SK-N-SH (cell line): ENCODE measurements around the gene MORC1. TPM values are rescaled to one million over a fixed set of nuclear protein-coding genes. Genes with fewer than 3 reads are reported as not detected.

Experiments
- CTCF ChIA-PET: fragments of 300-600, 350-600 bp; formaldehyde crosslinking; extraction: SDS; loops from one replicate; lab custom pipeline; 2021; lab: Yijun Ruan, JAX
- POLR2A ChIA-PET: fragments of 350-600 bp; sonication (Branson Sonifier 250); formaldehyde crosslinking; extraction: SDS; loops from one replicate; lab custom pipeline; 2020; ENCODE audit warnings: antibody characterized with exemption, inconsistent platforms; lab: Yijun Ruan, JAX
- DNase-seq: peaks from one replicate; pipeline ENCODE4 v3.0.0; 2012
- H2AFZ ChIP-seq: fragments of 200-600 bp; sonication (generic); 2 replicates; pipeline ENCODE4 v1.8.1; 2016; ENCODE audit warnings: antibody characterized with exemption, mild to moderate bottlenecking, low read depth
- H3F3A ChIP-seq: fragments of 200-600 bp; sonication (generic); replicated peaks from 2 replicates; pipeline ENCODE3; 2016; ENCODE audit warnings: antibody characterized with exemption, mild to moderate bottlenecking; ENCODE audit not compliant: insufficient read depth
- H3K27ac ChIP-seq, 2 experiments: fragments of 200-500 bp in 1 of 2; fragments of 200-600 bp in 1 of 2; sonication (Bioruptor generic) in 1 of 2; sonication (generic), shearing (Covaris generic) in 1 of 2; 2 replicates each; pipeline versions ENCODE4 v1.5.1 to v1.6.1; 2014 to 2016; ENCODE audit warnings: low read depth in 2 of 2, inconsistent platforms in 1 of 2, low read length in 1 of 2, mild to moderate bottlenecking in 1 of 2, mixed read lengths in 1 of 2
- H3K27me3 ChIP-seq: fragments of 200-600 bp; sonication (generic), shearing (Covaris generic); 2 replicates; pipeline ENCODE4 v1.6.1; 2016; ENCODE audit warnings: mixed run types; ENCODE audit not compliant: insufficient read depth
- H3K36me3 ChIP-seq, 2 experiments: fragments of 200-500 bp in 1 of 2; fragments of 200-600 bp in 1 of 2; sonication (Bioruptor generic) in 1 of 2; sonication (generic) in 1 of 2; replicated peaks in 1 of 2; 2 replicates each; pipeline versions ENCODE3 to v1.5.1; 2014 to 2016; ENCODE audit warnings: low read length in 1 of 2, mild to moderate bottlenecking in 1 of 2; ENCODE audit not compliant: insufficient read depth in 2 of 2, control insufficient read depth in 1 of 2
- H3K4me1 ChIP-seq, 2 experiments: fragments of 200-500 bp in 1 of 2; fragments of 200-600 bp in 1 of 2; sonication (Bioruptor generic) in 1 of 2; sonication (generic), shearing (Covaris generic) in 1 of 2; 2 replicates each; pipeline versions ENCODE4 v1.5.1 to v1.6.1; 2014 to 2016; ENCODE audit warnings: low read depth in 1 of 2, low read length in 1 of 2, mixed run types in 1 of 2; ENCODE audit not compliant: insufficient read depth in 2 of 2, control insufficient read depth in 1 of 2
- H3K4me2 ChIP-seq: fragments of 200-600 bp; sonication (generic), shearing (Covaris generic); 2 replicates; pipeline ENCODE4 v1.6.1; 2017; ENCODE audit warnings: mixed run types
- H3K4me3 ChIP-seq, 2 experiments: fragments of 200-500 bp in 1 of 2; fragments of 200-600 bp in 1 of 2; sonication (Bioruptor generic) in 1 of 2; sonication (generic), shearing (Covaris generic) in 1 of 2; 2 replicates each; pipeline versions ENCODE4 v1.5.1 to v1.8.1; 2014 to 2016; ENCODE audit warnings: low read depth in 2 of 2, inconsistent platforms in 1 of 2, low read length in 1 of 2, mild to moderate bottlenecking in 1 of 2, mixed read lengths in 1 of 2, moderate library complexity in 1 of 2
- H3K79me2 ChIP-seq: fragments of 200-600 bp; sonication (generic); 2 replicates; pipeline ENCODE4 v1.8.1; 2017; ENCODE audit warnings: mild to moderate bottlenecking; ENCODE audit not compliant: insufficient read depth
- H3K9ac ChIP-seq: fragments of 200-600 bp; sonication (generic); 2 replicates; pipeline ENCODE4 v1.6.1; 2017; ENCODE audit warnings: mixed run types
- H3K9me2 ChIP-seq: fragments of 200-600 bp; sonication (generic); 2 replicates; pipeline ENCODE4 v1.6.1; 2017; ENCODE audit warnings: mixed run types
- H3K9me3 ChIP-seq: fragments of 200-600 bp; sonication (generic); 2 replicates; pipeline ENCODE4 v1.6.1; 2017; ENCODE audit warnings: mixed run types, mild to moderate bottlenecking, moderate library complexity
- H4K20me1 ChIP-seq: fragments of 200-600 bp; sonication (generic); 2 replicates; pipeline ENCODE4 v1.6.1; 2017; ENCODE audit warnings: mild to moderate bottlenecking, mixed run types; ENCODE audit not compliant: insufficient read depth
- CHD2 ChIP-seq: fragments of 150-350 bp; IDR thresholded peaks from 2 replicates; pipeline ENCODE4 v1.6.1; 2018; ENCODE audit warnings: low read length; ENCODE audit not compliant: partially characterized antibody
- EZH2phosphoT487 ChIP-seq: fragments of 200-600 bp; sonication (generic); IDR thresholded peaks from 2 replicates; pipeline ENCODE4 v1.6.1; 2017; ENCODE audit warnings: low read depth, mixed run types, mild to moderate bottlenecking, antibody characterized with exemption, moderate library complexity, borderline replicate concordance
- JUND ChIP-seq: IDR thresholded peaks from 2 replicates; pipeline ENCODE4 v1.4.0; 2012
- MEF2A ChIP-seq: IDR thresholded peaks from 2 replicates; pipeline ENCODE4 v1.4.0; 2012; ENCODE audit warnings: low read depth, borderline replicate concordance
- NFIC ChIP-seq: IDR thresholded peaks from 2 replicates; pipeline ENCODE4 v1.4.0; 2012; ENCODE audit warnings: borderline replicate concordance
- RAD21 ChIP-seq: IDR thresholded peaks from 2 replicates; pipeline ENCODE4 v1.6.1; 2012; ENCODE audit warnings: mild to moderate bottlenecking, low read length
- RXRA ChIP-seq: IDR thresholded peaks from 2 replicates; pipeline ENCODE4 v1.4.0; 2012; ENCODE audit warnings: low read depth, mild to moderate bottlenecking, borderline replicate concordance
- SIN3A ChIP-seq: IDR thresholded peaks from 2 replicates; pipeline ENCODE4 v1.6.1; 2012; ENCODE audit warnings: low read depth, mild to moderate bottlenecking, low read length, moderate library complexity, borderline replicate concordance
- SMC3 ChIP-seq: IDR thresholded peaks from 2 replicates; pipeline ENCODE4 v1.6.1; 2012; ENCODE audit warnings: low read depth, low read length, improper control_type of control experiment
- YY1 ChIP-seq: IDR thresholded peaks from 2 replicates; pipeline ENCODE4 v1.4.0; 2012; ENCODE audit warnings: low read depth, mild to moderate bottlenecking
- WGBS: methylation state at CpG from one replicate; pipeline ENCODE4 v1.1.6; 2017; ENCODE audit warnings: low lambda C conversion rate; 5-methylcytosine and 5-hydroxymethylcytosine counted together
- polyA plus RNA-seq, 3 experiments: library from polyadenylated mRNA; depleted of rRNA; stranded (reverse); fragments of >200 nt; gene quantifications; 2 replicates each; pipeline ENCODE4 v1.2.3, GENCODE V29; 2012
- TF ChIP-seq, protein P1 (sequence below): fragments of 200-600 bp; sonication (generic); IDR thresholded peaks from 2 replicates; pipeline ENCODE4 v1.6.1; 2017; ENCODE audit warnings: antibody characterized with exemption, mild to moderate bottlenecking, moderate library complexity

MORC1 gene
- polyA plus RNA-seq, 1 of the 3 experiments (the other 2 are of a cell fraction): not detected

DNA sequence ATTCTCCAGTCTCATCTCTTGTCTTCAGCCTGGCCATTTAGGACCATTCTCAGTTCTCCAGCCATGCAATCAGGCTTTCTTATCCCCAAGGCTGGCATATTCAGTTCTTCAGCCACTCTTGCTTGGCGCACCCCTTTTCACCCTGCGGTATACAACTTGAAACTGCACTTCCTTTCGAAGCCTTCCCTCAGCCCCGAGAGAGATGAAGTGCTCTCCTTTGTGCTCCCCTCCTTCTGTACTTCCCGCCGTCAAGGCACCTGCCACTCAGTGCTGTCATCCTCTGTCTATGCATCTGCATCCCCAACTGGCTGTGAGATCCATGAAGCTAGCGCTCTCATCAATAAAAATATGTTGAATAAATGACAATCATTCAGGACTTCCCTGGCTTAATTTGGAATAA is 45.7 kb downstream of the MORC1 start:
- POLR2A ChIA-PET: no interaction called here
- Histone ChIP-seq H3K4me1 (no peaks in the 10 kb centered on the region), H2AFZ (no peak overlapping the region), H3K9ac (no peak overlapping the region), H3K4me3 (no peak overlapping the region), H3K9me3 (0 out of 2 replicates have a peak, but pooled peaks cover under 1% of the 10 kb centered on the region), H3K27me3 (no peaks in the 10 kb centered on the region), H3F3A (no peaks in the 10 kb centered on the region), H3K4me2 (no peak overlapping the region), H4K20me1 (no peaks in the 10 kb centered on the region), H3K36me3 (no peaks in the 10 kb centered on the region), H3K9me2 (no peaks in the 10 kb centered on the region), H3K27ac (no peak overlapping the region), H3K79me2 (no peaks in the 10 kb centered on the region)
- TF ChIP-seq MEF2A (no peak), SIN3A (no peak), EZH2phosphoT487 (no peak), YY1 (no peak), NFIC (no peak), RXRA (no peak), JUND (no peak)
- no peak for DNase-seq
- WGBS: 63% methylated on average over 7 of the region's 7 CpGs
- CTCF ChIA-PET: interaction anchor here (0.7 to 1.4 kb wide), 2 partner anchors 10 to 189 kb away, joined by 3 to 6 read pairs; no protein-coding TSS in a partner anchor

DNA sequence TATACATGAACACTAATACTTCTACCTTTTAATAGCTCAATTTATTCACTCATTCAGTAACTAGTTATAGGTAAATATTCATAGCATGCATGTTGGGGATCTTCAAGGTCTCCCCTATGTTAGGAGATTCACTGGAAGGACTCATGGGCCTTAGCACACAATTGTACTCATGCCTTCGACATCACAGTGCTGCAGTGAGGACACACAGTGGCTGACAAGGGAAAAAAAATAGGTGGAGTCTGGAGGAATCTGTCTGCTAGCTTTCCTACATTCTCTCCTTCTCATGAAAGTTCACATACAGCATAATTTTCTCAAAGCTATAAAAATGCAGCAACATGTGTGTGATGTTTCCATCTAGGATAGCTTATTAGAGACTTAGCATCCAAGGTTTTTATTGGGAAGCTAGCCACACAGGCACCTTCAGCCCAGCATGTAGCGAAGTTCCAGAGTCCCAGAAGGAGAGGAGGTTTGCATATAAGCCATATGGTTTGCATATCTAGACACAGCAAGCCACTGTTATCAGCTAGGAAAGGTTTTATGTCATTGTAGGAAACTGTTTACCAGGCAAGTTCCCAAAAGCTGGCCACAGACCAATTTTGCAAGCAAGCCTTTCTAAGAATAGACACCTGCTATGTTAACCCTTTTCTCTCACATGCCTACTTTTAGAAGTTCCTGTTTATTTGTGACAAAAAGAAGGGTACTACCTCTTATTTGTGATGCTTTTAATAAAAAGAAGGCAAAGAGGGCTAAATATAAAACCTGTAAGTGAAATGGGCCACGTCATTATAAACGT is 46.4 kb downstream of the MORC1 start:
- Histone ChIP-seq H3K79me2 (no peaks in the 10 kb centered on the region), H3K9me2 (no peaks in the 10 kb centered on the region), H3K4me2 (no peak overlapping the region), H3K27ac (no peak overlapping the region), H3K4me1 (no peaks in the 10 kb centered on the region), H3K36me3 (no peaks in the 10 kb centered on the region), H3F3A (no peaks in the 10 kb centered on the region), H3K4me3 (no peak overlapping the region)
- ChIA-PET CTCF (interaction anchor here (0.7 to 2.5 kb wide), 5 partner anchors 11 to 188 kb away, joined by 3 to 14 read pairs (median 5); no protein-coding TSS in a partner anchor), POLR2A (no interaction called here)
- DNase-seq: no peak
- TF ChIP-seq, protein P1, sequence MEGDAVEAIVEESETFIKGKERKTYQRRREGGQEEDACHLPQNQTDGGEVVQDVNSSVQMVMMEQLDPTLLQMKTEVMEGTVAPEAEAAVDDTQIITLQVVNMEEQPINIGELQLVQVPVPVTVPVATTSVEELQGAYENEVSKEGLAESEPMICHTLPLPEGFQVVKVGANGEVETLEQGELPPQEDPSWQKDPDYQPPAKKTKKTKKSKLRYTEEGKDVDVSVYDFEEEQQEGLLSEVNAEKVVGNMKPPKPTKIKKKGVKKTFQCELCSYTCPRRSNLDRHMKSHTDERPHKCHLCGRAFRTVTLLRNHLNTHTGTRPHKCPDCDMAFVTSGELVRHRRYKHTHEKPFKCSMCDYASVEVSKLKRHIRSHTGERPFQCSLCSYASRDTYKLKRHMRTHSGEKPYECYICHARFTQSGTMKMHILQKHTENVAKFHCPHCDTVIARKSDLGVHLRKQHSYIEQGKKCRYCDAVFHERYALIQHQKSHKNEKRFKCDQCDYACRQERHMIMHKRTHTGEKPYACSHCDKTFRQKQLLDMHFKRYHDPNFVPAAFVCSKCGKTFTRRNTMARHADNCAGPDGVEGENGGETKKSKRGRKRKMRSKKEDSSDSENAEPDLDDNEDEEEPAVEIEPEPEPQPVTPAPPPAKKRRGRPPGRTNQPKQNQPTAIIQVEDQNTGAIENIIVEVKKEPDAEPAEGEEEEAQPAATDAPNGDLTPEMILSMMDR: no peak
- TF ChIP-seq CHD2: no peak
- TF ChIP-seq RAD21: 0 out of 2 replicates have a peak, but pooled peaks have one; percentile 17
- TF ChIP-seq SMC3: peak; percentile 19; the same call in 1 of the 2 replicates
- TF ChIP-seq, all 33 proteins: peak for 2
- WGBS: 45% methylated on average over 4 of the region's 4 CpGs
- Histone ChIP-seq H2AFZ (no peak overlapping the region), H3K27me3 (no peaks in the 10 kb centered on the region), H3K9ac (no peak overlapping the region), H4K20me1 (no peaks in the 10 kb centered on the region), H3K9me3 (no peaks in the 10 kb centered on the region)
